Measurements from ENCODE around the gene KNOP1. TPM values are rescaled to one million over a fixed set of nuclear protein-coding genes. Genes with fewer than 3 reads are reported as not detected.
A peak's percentile ranks its signal among the peaks of the same experiment; 100 is the strongest.

The KNOP1 gene
- polyA plus RNA-seq (2013), result 11.1 TPM

GRCh38 chr16:19717741-19718623, at the start of gene KNOP1, which contains the start of gene IQCK:
KNOP1 (minus strand) TSS chr16:19718227; CDS start chr16:19715035, 3,192 bp downstream.
IQCK (plus strand) TSS chr16:19718271; CDS start chr16:19718307, 36 bp downstream.
- Histone ChIP-seq H3K27me3 (replicated peaks in 2 of 5; ENCODE audit: control insufficient read depth in 4 of 5, insufficient read depth in 5 of 5, low read length in 4 of 5) (no peaks in the 10 kb centered on the region), H3K27ac (ENCODE audit: insufficient read depth in 1 of 2, low read depth in 1 of 2, low read length in 2 of 2, poor library complexity in 1 of 2, severe bottlenecking in 2 of 2) (peak within 1 kb of the TSS in 1 of 2 experiments; percentile 73), H3K36me3 (ENCODE audit: control insufficient read depth in 4 of 4, insufficient read depth in 4 of 4, low read length in 3 of 4) (peaks cover 0 to 19% (median 7%) of the 10 kb centered on the region in 4 experiments), H3K4me1 (ENCODE audit: control extremely low read depth in 1 of 4, control insufficient read depth in 4 of 4, insufficient read depth in 4 of 4, low read length in 3 of 4) (peaks cover 4 to 21% (median 13%) of the 10 kb centered on the region in 4 experiments), H3K4me3 (ENCODE audit: control insufficient read depth in 1 of 7, extremely low read depth in 1 of 7, insufficient read depth in 4 of 7, low read depth in 2 of 7, low read length in 6 of 7) (peak within 1 kb of the TSS; percentile 88 to 99 (median 91)), H3K9me3 (ENCODE audit: control extremely low read depth in 1 of 5, control insufficient read depth in 4 of 5, insufficient read depth in 2 of 5, low read depth in 1 of 5, low read length in 4 of 5) (no peaks in the 10 kb centered on the region)
- ChIA-PET POLR2A (no interaction called here), CTCF (interaction anchor here (1.7 kb wide), 1 partner anchor 90 kb away, joined by 4 read pairs; no protein-coding TSS in a partner anchor)
- DNase-seq, result peak; percentile 90 to 94 (median 94)
- WGBS (ENCODE audit: insufficient coverage), result under 1% methylated on average over 85 of the region's 88 CpGs

DNA sequence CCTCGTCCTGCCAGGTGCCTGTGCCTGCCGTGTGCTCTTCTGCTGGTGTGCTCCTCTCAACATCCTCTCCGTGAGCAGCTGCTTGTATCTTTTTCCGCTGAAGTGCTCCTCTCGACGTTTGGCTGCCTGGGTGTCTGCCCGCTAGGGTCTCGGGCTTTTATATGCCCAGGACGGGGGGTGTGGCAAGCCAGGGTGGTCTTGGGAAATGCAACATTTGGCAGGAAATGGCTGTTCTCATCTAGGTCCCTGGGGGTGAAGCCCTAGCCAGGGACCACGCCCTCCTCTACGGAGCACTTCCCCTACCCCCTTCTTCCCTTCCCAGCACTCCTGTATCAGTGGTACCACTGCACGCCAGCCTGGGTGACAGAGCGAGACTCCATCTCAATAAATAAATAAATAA, 49.5 kb upstream of the KNOP1 start:
- ChIA-PET POLR2A (no interaction called here), CTCF (no interaction called here)
- WGBS (ENCODE audit: insufficient coverage), result 97% methylated on average over 10 of the region's 13 CpGs
- Histone ChIP-seq H3K27me3 (replicated peaks in 2 of 5; ENCODE audit: control insufficient read depth in 4 of 5, insufficient read depth in 5 of 5, low read length in 4 of 5) (no peaks in the 10 kb centered on the region), H3K9me3 (ENCODE audit: control extremely low read depth in 1 of 5, control insufficient read depth in 4 of 5, insufficient read depth in 2 of 5, low read depth in 1 of 5, low read length in 4 of 5) (peaks cover 0 to 8% (median 0%) of the 10 kb centered on the region in 5 experiments), H3K27ac (ENCODE audit: insufficient read depth in 1 of 2, low read depth in 1 of 2, low read length in 2 of 2, poor library complexity in 1 of 2, severe bottlenecking in 2 of 2) (no peak overlapping the region), H3K4me3 (ENCODE audit: control insufficient read depth in 1 of 7, extremely low read depth in 1 of 7, insufficient read depth in 4 of 7, low read depth in 2 of 7, low read length in 6 of 7) (no peak overlapping the region), H3K4me1 (ENCODE audit: control extremely low read depth in 1 of 4, control insufficient read depth in 4 of 4, insufficient read depth in 4 of 4, low read length in 3 of 4) (peaks cover 0 to 10% (median 2%) of the 10 kb centered on the region in 4 experiments), H3K36me3 (ENCODE audit: control insufficient read depth in 4 of 4, insufficient read depth in 4 of 4, low read length in 3 of 4) (no peaks in the 10 kb centered on the region)
- DNase-seq, result no peak

DNA sequence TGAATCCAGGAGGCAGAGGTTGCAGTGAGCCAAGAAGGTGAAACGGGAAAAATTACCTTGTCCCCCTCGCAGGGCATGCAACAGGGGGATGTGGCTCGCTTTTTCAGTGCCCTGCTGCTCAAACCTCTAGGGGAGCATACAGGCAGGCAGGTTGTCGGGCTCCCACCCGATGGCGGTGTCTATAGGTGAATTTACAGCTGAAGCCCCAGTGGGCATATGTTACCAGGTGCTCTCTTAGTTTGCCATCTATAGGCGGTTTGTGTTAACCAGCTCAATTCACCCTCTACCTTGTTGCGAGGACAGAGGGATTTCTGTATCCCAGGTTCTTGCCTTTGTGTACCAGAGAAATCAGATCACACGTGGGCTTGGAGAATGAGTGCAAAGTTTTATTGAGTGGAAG, 49.0 kb upstream of the KNOP1 start:
- CTCF ChIA-PET, result no interaction called here

GRCh38 chr16:19766554-19766884, 48.5 kb upstream of the KNOP1 start:
- CTCF ChIA-PET, result no interaction called here
- 94% methylated on average over 3 of the region's 3 CpGs for WGBS (ENCODE audit: insufficient coverage)
- no peak for DNase-seq
- Histone ChIP-seq H3K9me3 (ENCODE audit: control extremely low read depth in 1 of 5, control insufficient read depth in 4 of 5, insufficient read depth in 2 of 5, low read depth in 1 of 5, low read length in 4 of 5) (peaks cover 0 to 8% (median 0%) of the 10 kb centered on the region in 5 experiments), H3K27ac (ENCODE audit: insufficient read depth in 1 of 2, low read depth in 1 of 2, low read length in 2 of 2, poor library complexity in 1 of 2, severe bottlenecking in 2 of 2) (no peak overlapping the region), H3K4me3 (ENCODE audit: control insufficient read depth in 1 of 7, extremely low read depth in 1 of 7, insufficient read depth in 4 of 7, low read depth in 2 of 7, low read length in 6 of 7) (no peak overlapping the region), H3K36me3 (ENCODE audit: control insufficient read depth in 4 of 4, insufficient read depth in 4 of 4, low read length in 3 of 4) (no peaks in the 10 kb centered on the region), H3K27me3 (replicated peaks in 2 of 5; ENCODE audit: control insufficient read depth in 4 of 5, insufficient read depth in 5 of 5, low read length in 4 of 5) (no peaks in the 10 kb centered on the region), H3K4me1 (ENCODE audit: control extremely low read depth in 1 of 4, control insufficient read depth in 4 of 4, insufficient read depth in 4 of 4, low read length in 3 of 4) (peaks cover 0 to 10% (median 2%) of the 10 kb centered on the region in 4 experiments)
- POLR2A ChIA-PET, result no interaction called here

More for the DNA sequence above, 49.0 kb upstream of the KNOP1 start:
- DNase-seq, result no peak
- 97% methylated on average over 9 of the region's 9 CpGs for WGBS (ENCODE audit: insufficient coverage)
- POLR2A ChIA-PET, result no interaction called here
- Histone ChIP-seq H3K27ac (ENCODE audit: insufficient read depth in 1 of 2, low read depth in 1 of 2, low read length in 2 of 2, poor library complexity in 1 of 2, severe bottlenecking in 2 of 2) (no peak overlapping the region), H3K27me3 (replicated peaks in 2 of 5; ENCODE audit: control insufficient read depth in 4 of 5, insufficient read depth in 5 of 5, low read length in 4 of 5) (no peaks in the 10 kb centered on the region), H3K4me3 (ENCODE audit: control insufficient read depth in 1 of 7, extremely low read depth in 1 of 7, insufficient read depth in 4 of 7, low read depth in 2 of 7, low read length in 6 of 7) (no peak overlapping the region), H3K9me3 (ENCODE audit: control extremely low read depth in 1 of 5, control insufficient read depth in 4 of 5, insufficient read depth in 2 of 5, low read depth in 1 of 5, low read length in 4 of 5) (peaks cover 0 to 8% (median 0%) of the 10 kb centered on the region in 5 experiments), H3K4me1 (ENCODE audit: control extremely low read depth in 1 of 4, control insufficient read depth in 4 of 4, insufficient read depth in 4 of 4, low read length in 3 of 4) (peaks cover 0 to 10% (median 2%) of the 10 kb centered on the region in 4 experiments), H3K36me3 (ENCODE audit: control insufficient read depth in 4 of 4, insufficient read depth in 4 of 4, low read length in 3 of 4) (no peaks in the 10 kb centered on the region)

DNA sequence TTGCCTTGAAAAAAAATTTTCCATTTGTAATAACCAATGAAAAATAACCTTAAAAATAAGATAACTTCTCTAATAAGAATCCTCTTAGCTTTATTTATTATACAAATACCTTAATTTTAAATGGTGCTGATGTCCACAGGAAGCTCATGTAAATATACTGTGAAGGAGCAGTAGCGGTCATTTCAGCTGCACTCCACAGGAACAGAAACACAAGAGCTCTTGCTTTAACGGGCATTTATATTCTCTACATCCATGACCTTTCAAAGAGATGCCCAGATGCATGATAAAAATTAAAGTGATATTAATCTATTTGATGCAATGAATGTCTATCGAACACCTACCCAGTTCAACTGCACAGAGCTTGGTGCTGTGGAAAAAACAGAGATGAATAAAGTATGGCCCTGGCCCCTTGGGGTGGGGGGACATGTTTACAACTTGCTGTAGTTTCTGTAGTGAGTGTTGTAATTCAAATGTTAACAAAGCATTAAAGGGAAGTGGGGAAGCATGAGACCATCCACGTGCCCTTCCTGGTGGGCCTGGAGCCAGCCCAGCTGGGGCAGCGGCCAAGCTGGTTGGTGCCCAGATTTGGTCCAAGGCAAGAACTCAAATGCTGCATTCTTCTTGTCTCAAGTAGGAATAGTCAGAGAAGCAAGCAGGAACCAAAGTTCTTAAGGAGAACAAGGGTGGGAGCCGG, 48.0 kb upstream of the KNOP1 start:
- peaks cover 0 to 8% (median 0%) of the 10 kb centered on the region in 5 experiments for H3K9me3 ChIP-seq (ENCODE audit: control extremely low read depth in 1 of 5, control insufficient read depth in 4 of 5, insufficient read depth in 2 of 5, low read depth in 1 of 5, low read length in 4 of 5)
- H3K36me3 ChIP-seq (ENCODE audit: control insufficient read depth in 4 of 4, insufficient read depth in 4 of 4, low read length in 3 of 4), result no peaks in the 10 kb centered on the region
- peaks cover 0 to 10% (median 2%) of the 10 kb centered on the region in 4 experiments for H3K4me1 ChIP-seq (ENCODE audit: control extremely low read depth in 1 of 4, control insufficient read depth in 4 of 4, insufficient read depth in 4 of 4, low read length in 3 of 4)
- no peaks in the 10 kb centered on the region for H3K27me3 ChIP-seq (replicated peaks in 2 of 5; ENCODE audit: control insufficient read depth in 4 of 5, insufficient read depth in 5 of 5, low read length in 4 of 5)
- H3K4me3 ChIP-seq (ENCODE audit: control insufficient read depth in 1 of 7, extremely low read depth in 1 of 7, insufficient read depth in 4 of 7, low read depth in 2 of 7, low read length in 6 of 7), result no peak overlapping the region
- CTCF ChIA-PET, result no interaction called here
- peak; percentile 2 to 35 (median 19) for DNase-seq
- WGBS (ENCODE audit: insufficient coverage), result 62% methylated on average over 4 of the region's 6 CpGs
- H3K27ac ChIP-seq (ENCODE audit: insufficient read depth in 1 of 2, low read depth in 1 of 2, low read length in 2 of 2, poor library complexity in 1 of 2, severe bottlenecking in 2 of 2), result no peak overlapping the region
- POLR2A ChIA-PET, result no interaction called here

DNA sequence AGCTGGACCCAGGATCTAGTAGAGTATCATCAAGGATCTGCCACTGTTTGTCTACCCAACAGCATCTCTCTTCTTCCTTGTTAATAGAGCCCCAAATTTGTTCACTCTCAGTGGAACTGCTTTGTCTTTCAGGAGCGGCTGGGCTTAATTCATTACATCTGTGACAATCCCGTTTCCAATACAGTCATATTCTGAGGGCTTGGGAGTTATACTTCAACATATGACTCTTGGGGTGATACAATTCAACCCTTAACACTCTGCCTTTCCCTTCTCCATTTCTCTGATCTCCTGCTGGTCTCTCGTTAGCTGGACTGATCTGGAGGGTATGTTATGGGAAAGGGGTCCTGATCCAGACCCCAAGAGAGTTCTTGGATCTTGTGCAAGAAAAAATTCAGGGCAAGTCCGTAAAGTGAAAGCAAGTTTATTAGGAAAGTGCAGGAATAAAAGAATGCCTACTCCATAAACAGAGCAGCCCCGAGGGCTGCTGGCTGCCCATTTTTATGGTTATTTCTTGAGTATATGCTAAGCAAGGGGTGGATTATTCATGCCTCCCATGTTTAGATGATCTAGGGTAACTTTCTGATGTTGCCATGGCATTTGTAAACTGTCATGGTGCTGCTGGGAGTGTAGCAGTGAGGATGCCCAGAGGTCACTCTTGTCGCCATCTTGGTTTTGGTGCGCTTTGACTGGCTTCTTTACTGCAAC, 42.5 kb upstream of the KNOP1 start:
- Histone ChIP-seq H3K9me3 (ENCODE audit: control extremely low read depth in 1 of 5, control insufficient read depth in 4 of 5, insufficient read depth in 2 of 5, low read depth in 1 of 5, low read length in 4 of 5) (no peaks in the 10 kb centered on the region), H3K4me3 (ENCODE audit: control insufficient read depth in 1 of 7, extremely low read depth in 1 of 7, insufficient read depth in 4 of 7, low read depth in 2 of 7, low read length in 6 of 7) (no peak overlapping the region), H3K36me3 (ENCODE audit: control insufficient read depth in 4 of 4, insufficient read depth in 4 of 4, low read length in 3 of 4) (no peaks in the 10 kb centered on the region), H3K27ac (ENCODE audit: insufficient read depth in 1 of 2, low read depth in 1 of 2, low read length in 2 of 2, poor library complexity in 1 of 2, severe bottlenecking in 2 of 2) (no peak overlapping the region), H3K4me1 (ENCODE audit: control extremely low read depth in 1 of 4, control insufficient read depth in 4 of 4, insufficient read depth in 4 of 4, low read length in 3 of 4) (peaks cover 0 to 3% (median 0%) of the 10 kb centered on the region in 4 experiments), H3K27me3 (replicated peaks in 2 of 5; ENCODE audit: control insufficient read depth in 4 of 5, insufficient read depth in 5 of 5, low read length in 4 of 5) (no peaks in the 10 kb centered on the region)
- POLR2A ChIA-PET, result no interaction called here
- CTCF ChIA-PET, result no interaction called here
- WGBS (ENCODE audit: insufficient coverage), result 100% methylated on average over 3 of the region's 7 CpGs
- no peak for DNase-seq
